SHP77 treated with DMSO at 0.1 percent for 48 hours (cell line): ENCODE measurements around the gene NUP205.
"Not testable (repeated sequence)": the region's sequence is repeated elsewhere in the genome, so short reads cannot be mapped to it uniquely, and the experiment has no call there.

Experiments
- DNase-seq: peaks from one replicate; lab custom pipeline; 2025; lab: John Stamatoyannopoulos, UW

The NUP205 gene

GRCh38 chr7:135667626-135668025 lies 109.9 kb downstream of the NUP205 start:
- DNase-seq: not testable (repeated sequence)

GRCh38 chr7:135668852-135669395 lies 111.2 kb downstream of the NUP205 start:
- DNase-seq: not testable (repeated sequence)

- DNase-seq: no peak
These were observed 112.1 kb downstream of the NUP205 start for GRCh38 chr7:135669774-135670173.

DNA sequence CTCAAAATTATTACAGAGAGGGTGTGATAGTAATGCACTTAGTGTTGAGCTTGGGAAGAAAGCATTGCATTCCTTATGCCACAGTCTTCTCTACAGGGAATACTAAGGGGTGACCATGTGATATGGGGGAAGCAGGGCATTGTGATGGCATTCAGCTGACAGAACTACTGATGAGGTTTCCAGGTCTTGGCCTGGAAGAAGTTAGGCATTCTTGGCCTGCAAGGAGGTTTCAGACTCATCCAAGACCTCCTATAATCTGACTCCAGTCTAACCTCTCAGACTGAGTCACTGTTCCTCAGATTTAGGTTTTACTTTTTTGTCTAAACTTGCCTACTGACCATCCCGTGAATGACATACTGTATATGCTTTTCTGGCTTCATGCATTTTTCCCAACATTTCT lies 112.5 kb downstream of the NUP205 start:
- DNase-seq: no peak

DNA sequence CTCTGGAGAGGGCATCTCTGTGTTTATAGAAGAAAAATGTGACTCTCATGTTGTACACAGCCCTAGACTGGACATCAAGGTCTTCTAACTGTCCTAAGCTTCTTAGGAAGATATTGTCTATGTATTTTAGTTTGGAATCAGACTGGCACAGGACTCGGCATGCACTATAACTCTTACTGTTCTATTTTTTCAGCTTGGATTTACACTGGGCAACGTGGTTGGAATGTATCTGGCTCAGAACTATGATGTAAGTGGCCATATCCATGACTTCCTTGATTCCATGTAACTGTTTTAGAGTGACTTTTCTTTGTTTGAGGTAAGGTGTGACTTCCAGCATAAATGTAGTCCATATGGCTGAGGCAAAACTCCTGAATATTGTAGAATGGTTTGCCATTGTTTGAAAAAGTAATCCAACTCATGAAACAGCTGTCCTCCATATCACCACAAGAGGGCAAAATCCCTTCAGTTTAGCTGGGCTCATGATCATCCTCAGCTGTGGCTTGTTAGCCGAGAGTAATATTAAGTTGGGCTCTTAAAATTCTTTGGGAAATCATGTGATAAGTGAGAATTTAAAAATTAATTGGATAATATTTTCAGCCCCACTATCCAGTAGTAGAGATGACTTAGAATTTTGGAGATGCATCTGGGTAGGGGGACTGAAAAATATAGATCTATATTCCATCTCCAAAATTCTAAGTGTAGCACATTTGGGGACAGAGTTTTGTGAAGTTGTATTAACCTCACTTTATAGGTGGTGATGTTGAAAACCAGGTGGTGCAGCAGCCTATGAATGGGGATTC lies 115.0 kb downstream of the NUP205 start:
- no peak for DNase-seq

- DNase-seq: no peak
These were observed 115.6 kb downstream of the NUP205 start for GRCh38 chr7:135673360-135673706.

GRCh38 chr7:135678612-135679575 lies 121.2 kb downstream of the NUP205 start:
- DNase-seq: no peak

DNA sequence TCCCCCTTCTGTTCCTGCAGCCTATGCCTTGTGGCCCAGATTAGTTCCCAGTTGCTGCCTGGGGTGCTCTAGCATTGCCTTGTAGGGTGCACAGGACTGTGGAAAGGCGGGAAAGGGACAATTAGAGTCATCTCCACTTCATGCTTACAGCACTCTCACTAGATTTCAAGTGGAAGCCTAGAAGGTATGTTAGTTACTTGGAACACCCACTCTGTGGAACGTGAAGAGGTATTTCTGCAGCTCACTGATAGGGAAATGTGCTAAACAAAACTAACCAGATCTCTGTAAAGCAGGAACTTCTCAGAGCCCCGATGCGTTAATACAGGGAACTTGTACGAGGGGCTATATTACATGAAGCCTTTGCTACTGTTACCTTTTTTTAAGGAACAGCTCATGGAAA lies 124.0 kb downstream of the NUP205 start:
- DNase-seq: no peak

- no peak for DNase-seq
These were observed 124.5 kb downstream of the NUP205 start for GRCh38 chr7:135682191-135682590.

- DNase-seq: no peak
These were observed 125.9 kb downstream of the NUP205 start for GRCh38 chr7:135683609-135684008.

- no peak for DNase-seq
These were observed 126.4 kb downstream of the NUP205 start for GRCh38 chr7:135684136-135684535.

DNA sequence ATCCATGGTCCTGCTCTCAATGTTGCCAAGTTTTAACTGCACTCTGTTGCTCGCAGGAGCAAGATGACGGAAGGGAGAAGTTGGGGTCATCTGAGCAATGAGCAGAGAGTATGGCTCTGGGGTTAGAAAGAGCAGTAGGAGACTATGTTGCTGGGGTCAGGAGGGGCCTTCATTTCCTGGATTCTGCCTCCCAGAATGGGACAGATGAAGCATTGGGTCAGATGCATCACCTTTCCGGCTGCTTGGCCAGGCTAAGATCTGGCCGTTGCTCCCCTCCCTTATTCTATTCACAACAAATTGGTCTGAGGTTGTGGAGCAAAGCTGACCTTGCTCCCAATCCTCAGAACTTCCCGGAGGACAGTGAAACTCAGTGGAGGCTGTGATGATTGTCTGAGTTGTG lies 127.0 kb downstream of the NUP205 start:
- DNase-seq: no peak

GRCh38 chr7:135685306-135686084 lies 127.8 kb downstream of the NUP205 start:
- DNase-seq: no peak

- DNase-seq: no peak
These were observed 129.7 kb downstream of the NUP205 start for GRCh38 chr7:135687466-135687865.

DNA sequence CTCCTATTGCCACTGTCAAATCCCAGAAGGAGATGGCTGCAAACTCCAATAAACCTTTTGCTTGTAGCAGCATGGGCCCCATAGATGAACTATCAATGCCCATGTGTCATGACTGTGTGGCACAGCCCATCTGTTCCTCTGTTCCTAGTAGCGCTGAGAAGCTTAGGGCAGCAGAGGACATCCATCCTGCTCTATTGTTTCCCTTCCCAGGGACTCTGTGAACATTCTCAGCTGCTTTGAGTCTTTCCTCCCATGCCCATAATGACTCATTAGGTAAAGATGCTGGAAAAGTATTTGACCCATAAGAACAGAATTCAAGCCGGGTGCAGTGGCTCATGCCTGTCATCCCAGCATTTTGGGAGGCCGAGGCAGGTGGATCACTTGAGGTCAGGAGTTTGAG lies 132.8 kb downstream of the NUP205 start:
- DNase-seq: no peak

DNA sequence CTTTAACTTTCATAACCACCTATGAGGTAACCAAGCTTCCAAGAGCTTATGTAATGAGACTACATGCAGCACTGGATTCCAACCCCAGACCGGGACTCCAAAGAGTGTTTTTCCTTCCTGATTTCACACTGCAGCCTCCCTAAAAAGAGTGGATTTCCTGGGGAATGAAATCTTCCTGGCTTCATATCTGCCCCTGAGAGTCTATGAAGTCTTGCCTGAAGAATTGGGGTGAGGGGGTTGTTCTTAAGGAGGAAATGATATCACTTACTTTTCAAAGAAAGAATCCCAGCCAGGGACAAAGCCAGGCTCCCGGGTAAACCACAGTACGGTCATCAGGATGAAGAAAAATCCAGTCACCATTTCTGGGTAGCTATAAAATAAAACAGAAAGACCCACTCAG lies 134.3 kb downstream of the NUP205 start:
- DNase-seq: no peak

DNA sequence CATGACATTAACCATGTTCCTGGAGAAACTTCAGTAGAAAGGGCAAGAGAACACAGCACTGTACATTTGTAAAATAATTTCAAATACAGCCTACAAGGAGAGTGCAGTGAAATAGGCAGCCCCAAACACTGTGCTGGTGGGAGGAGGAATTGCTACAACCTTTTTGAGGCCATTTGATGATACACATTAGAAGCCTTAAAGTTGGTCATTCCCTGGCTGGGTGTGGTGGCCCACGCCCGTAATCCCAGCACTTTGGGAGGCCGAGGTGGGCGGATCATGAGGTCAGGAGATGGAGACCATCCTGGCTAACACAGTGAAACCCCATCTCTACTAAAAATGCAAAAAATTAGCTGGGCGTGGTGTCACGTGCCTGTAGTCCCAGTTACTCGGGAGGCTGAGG lies 134.9 kb downstream of the NUP205 start:
- DNase-seq: not testable (repeated sequence)

DNA sequence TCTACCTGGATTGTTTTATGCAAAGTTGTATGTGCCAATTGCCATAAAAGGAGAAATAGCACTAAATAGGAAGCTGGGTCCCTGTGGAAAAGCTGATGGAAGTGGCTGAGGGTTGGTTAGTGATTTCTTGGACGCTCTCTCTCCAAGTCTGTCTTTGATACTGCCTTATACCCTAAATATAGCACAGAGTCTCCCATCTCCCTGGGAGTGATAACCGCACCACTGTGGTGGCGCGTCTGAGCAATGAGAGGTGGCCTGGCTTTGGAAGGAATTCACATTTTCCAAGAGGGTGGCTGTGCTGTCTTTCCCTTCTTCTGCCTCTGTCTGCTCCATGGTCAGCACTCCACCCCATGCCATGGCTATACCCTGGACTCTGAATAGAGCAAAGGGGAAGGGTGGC lies 135.8 kb downstream of the NUP205 start:
- no peak for DNase-seq

DNA sequence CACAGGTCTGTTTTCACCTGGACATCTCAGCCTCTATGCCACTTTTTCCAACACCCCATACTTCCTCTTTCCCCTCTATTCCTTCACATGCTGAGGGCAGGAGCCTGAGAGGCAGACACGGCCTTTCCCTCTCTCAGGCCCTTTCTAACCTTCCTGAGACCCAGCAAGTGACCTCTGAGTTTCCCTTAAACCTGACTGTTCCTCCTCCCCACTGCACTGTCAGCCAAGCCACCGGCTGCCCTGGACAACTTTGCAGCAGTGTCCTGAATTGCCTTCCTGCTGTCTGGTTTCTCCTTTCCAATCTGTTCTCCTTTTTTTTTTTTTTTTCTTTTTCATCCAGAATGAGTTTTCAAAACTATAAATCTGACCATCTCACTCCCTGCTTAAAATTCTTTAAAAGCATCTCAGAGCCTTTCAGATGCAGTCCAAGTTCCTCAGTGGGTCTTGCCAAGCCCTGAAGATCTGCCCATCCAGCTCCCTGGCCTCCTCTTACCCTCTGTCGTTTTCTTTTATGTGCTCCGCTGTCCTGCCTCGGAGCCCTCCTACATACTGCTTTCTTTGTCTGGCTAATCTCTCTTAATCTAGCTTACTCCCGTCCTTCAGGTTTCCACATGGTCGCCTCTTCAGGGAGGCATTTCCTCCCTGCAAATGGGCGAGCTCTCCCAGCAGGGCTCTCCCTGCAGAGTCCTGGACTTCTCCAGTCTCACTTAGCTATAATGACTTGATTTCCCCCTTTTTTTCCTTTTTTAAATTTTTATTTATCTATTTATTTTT lies 139.7 kb downstream of the NUP205 start:
- no peak for DNase-seq
